Activated CD4-positive, alpha-beta T cell treated with anti-CD3 and anti-CD28 coated beads, Interleukin-2, Interleukin-6, amounts not matched to agents 100 ng/mL and 50 ng/mL, durations not matched to agents 16 hours and 8 hours (primary cell): ENCODE data around the gene HBG1.
"Not testable (repeated sequence)": the region's sequence is repeated elsewhere in the genome, so short reads cannot be mapped to it uniquely, and the experiment has no call there.

Experiments
- DNase-seq: peaks from one replicate; pipeline ENCODE4 v3.0.0-alpha.2; 2020

Gene HBG1

GRCh38 chr11:5249807-5250396 lies at the start of gene HBG1:
TSS of gene HBG1 (minus strand) at chr11:5249857. CDS start at chr11:5249804, 53 bp downstream.
- DNase-seq: not testable (repeated sequence)

GRCh38 chr11:5298451-5298850 lies 48.8 kb upstream of the HBG1 start:
- no peak for DNase-seq

- no peak for DNase-seq
Observed at GRCh38 chr11:5297721-5298323, 48.2 kb upstream of the HBG1 start.

- not testable (repeated sequence) for DNase-seq
Observed at GRCh38 chr11:5294342-5294995, 44.8 kb upstream of the HBG1 start.

GRCh38 chr11:5293028-5293427 lies 43.4 kb upstream of the HBG1 start:
- DNase-seq: no peak

- peak; percentile 30 for DNase-seq
Observed at GRCh38 chr11:5291207-5291838, 41.7 kb upstream of the HBG1 start.

GRCh38 chr11:5290106-5290505 lies 40.4 kb upstream of the HBG1 start:
- DNase-seq: no peak

- DNase-seq: no peak
Observed at GRCh38 chr11:5289696-5290095, 40.0 kb upstream of the HBG1 start.

GRCh38 chr11:5288906-5289550 lies 39.4 kb upstream of the HBG1 start:
- no peak for DNase-seq

- DNase-seq: no peak
Observed at GRCh38 chr11:5288108-5288905, 38.6 kb upstream of the HBG1 start.

GRCh38 chr11:5286901-5287300 lies 37.2 kb upstream of the HBG1 start:
- DNase-seq: no peak

GRCh38 chr11:5286351-5286750 lies 36.7 kb upstream of the HBG1 start:
- DNase-seq: no peak

GRCh38 chr11:5285703-5286340 lies 36.2 kb upstream of the HBG1 start:
- DNase-seq: no peak

GRCh38 chr11:5284637-5285036 lies 35.0 kb upstream of the HBG1 start:
- no peak for DNase-seq

GRCh38 chr11:5283882-5284281 lies 34.2 kb upstream of the HBG1 start:
- no peak for DNase-seq

GRCh38 chr11:5283086-5283485 lies 33.4 kb upstream of the HBG1 start:
- no peak for DNase-seq

GRCh38 chr11:5282628-5283027 lies 33.0 kb upstream of the HBG1 start:
- no peak for DNase-seq

- DNase-seq: no peak
Observed at GRCh38 chr11:5281596-5281995, 31.9 kb upstream of the HBG1 start.

- DNase-seq: peak; percentile 78
Observed at GRCh38 chr11:5280582-5281102, 31.0 kb upstream of the HBG1 start.

- DNase-seq: no peak
Observed at GRCh38 chr11:5279471-5280090, 29.9 kb upstream of the HBG1 start.

- DNase-seq: no peak
Observed at GRCh38 chr11:5277807-5278382, 28.2 kb upstream of the HBG1 start.
